DOHH2 (cell line): Measurements from ENCODE around the gene SLC16A12.

Source experiments
- H3F3A ChIP-seq: fragments of 200-600 bp; sonication (generic), shearing (Covaris generic); 2 replicates; pipeline ENCODE4 v1.6.0; 2016; ENCODE audit warnings: antibody characterized with exemption, mild to moderate bottlenecking; ENCODE audit not compliant: control insufficient read depth, insufficient read depth
- H3K27ac ChIP-seq: fragments of 200-600 bp; sonication (generic); 2 replicates; pipeline ENCODE4 v1.5.1; 2014; ENCODE audit warnings: low read depth, mild to moderate bottlenecking, low read length, moderate library complexity
- H3K27me3 ChIP-seq: fragments of 200-600 bp; sonication (generic); 2 replicates; pipeline ENCODE4 v1.6.1; 2014; ENCODE audit warnings: mild to moderate bottlenecking, low read length, mixed read lengths; ENCODE audit not compliant: control insufficient read depth
- H3K36me3 ChIP-seq: fragments of 200-600 bp; sonication (generic); 2 replicates; pipeline ENCODE4 v1.6.1; 2014; ENCODE audit warnings: mild to moderate bottlenecking, low read length, moderate library complexity, mixed read lengths; ENCODE audit not compliant: control insufficient read depth
- H3K4me1 ChIP-seq: fragments of 200-600 bp; sonication (generic); 2 replicates; pipeline ENCODE4 v1.6.1; 2014; ENCODE audit warnings: mild to moderate bottlenecking, low read length, mixed read lengths; ENCODE audit not compliant: control insufficient read depth
- H3K4me2 ChIP-seq: fragments of 200-600 bp; sonication (generic); 2 replicates; pipeline ENCODE4 v1.6.0; 2014; ENCODE audit warnings: mild to moderate bottlenecking, low read length, moderate library complexity
- H3K4me3 ChIP-seq: fragments of 200-600 bp; sonication (generic); 2 replicates; pipeline ENCODE4 v1.5.1; 2014; ENCODE audit warnings: mild to moderate bottlenecking, low read length, mixed read lengths
- H3K79me2 ChIP-seq: fragments of 200-600 bp; sonication (generic); 2 replicates; pipeline ENCODE4 v1.6.1; 2014; ENCODE audit warnings: mild to moderate bottlenecking, low read length, mixed read lengths; ENCODE audit not compliant: control insufficient read depth
- H3K9me2 ChIP-seq: fragments of 200-600 bp; sonication (generic); replicated peaks from 2 replicates; pipeline ENCODE4 v1.6.1; 2014; ENCODE audit warnings: mild to moderate bottlenecking, low read length, mixed read lengths; ENCODE audit not compliant: control insufficient read depth
- H3K9me3 ChIP-seq: fragments of 200-600 bp; sonication (generic); 2 replicates; pipeline ENCODE4 v1.6.1; 2014; ENCODE audit warnings: antibody characterized with exemption, low read length, mixed read lengths; ENCODE audit not compliant: control insufficient read depth, insufficient read depth
- H4K20me1 ChIP-seq: fragments of 200-600 bp; sonication (generic); 2 replicates; pipeline ENCODE4 v1.6.0; 2014; ENCODE audit warnings: low read depth, mild to moderate bottlenecking, antibody characterized with exemption, low read length, moderate library complexity; ENCODE audit not compliant: control insufficient read depth, insufficient read depth
- EZH2phosphoT487 ChIP-seq: fragments of 200-600 bp; sonication (generic); IDR thresholded peaks from 2 replicates; pipeline ENCODE4 v1.6.1; 2017; ENCODE audit warnings: borderline replicate concordance, mild to moderate bottlenecking, antibody characterized with exemption, low read length, moderate library complexity, mixed read lengths
- TF ChIP-seq, protein P1 (sequence below): fragments of 200-600 bp; sonication (generic); IDR thresholded peaks from one replicate; pipeline ENCODE4 v1.5.1; 2014; ENCODE audit warnings: antibody characterized with exemption, mild to moderate bottlenecking, low read depth, low read length; ENCODE audit not compliant: poor library complexity, severe bottlenecking

SLC16A12 gene

DNA sequence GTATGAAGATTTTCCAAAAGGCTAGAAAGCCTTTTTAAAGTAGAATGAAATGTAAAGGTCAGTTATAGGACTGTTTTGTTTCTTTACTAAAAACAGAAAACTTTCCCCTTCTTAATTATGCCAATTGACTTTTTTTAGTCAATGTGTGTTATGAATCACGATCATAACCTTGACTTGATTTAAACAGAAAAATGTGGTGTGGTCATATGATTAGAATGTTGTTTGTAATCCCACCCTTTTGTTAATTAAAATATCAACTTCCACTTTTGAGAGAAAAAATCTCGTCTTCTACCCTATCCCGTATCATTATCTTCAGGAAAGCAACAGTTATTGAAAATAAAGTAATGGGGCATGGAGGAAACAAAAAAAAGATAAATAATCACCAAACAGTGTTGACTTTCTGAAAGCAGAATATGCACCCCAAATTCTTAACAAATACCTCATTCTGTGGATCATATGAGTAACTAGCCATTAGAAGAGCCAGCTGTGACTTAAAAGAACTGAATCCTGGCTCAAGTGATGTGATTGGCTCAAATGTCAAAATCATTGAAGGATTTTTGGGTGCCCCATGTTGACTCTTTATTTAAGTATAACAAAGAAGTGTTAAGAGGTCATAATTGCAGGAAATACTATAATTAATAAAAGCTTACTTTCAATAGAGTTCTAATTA lies 32.3 kb upstream of the SLC16A12 start:
- H3K4me2 ChIP-seq: no peak overlapping the region

DNA sequence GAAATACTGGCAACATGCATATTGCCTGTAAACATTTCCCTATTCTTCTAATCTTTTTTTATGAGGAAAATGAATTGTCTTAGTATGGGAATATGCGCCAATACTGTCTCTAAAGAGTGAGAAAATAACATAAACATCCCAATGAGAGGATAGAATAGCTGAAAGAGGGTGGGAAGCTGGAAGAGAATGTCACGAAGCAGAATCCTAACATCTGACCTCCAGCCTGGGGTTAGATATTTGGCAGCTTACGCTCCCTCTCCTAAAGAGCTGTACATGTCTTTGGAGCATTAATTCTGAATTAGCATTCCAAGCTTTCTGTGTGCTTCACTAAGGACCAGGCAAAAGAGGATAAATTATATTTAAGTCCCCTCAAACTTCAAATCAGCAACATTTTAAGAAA lies 31.6 kb upstream of the SLC16A12 start:
- TF ChIP-seq EZH2phosphoT487: no peak
- TF ChIP-seq, protein P1, sequence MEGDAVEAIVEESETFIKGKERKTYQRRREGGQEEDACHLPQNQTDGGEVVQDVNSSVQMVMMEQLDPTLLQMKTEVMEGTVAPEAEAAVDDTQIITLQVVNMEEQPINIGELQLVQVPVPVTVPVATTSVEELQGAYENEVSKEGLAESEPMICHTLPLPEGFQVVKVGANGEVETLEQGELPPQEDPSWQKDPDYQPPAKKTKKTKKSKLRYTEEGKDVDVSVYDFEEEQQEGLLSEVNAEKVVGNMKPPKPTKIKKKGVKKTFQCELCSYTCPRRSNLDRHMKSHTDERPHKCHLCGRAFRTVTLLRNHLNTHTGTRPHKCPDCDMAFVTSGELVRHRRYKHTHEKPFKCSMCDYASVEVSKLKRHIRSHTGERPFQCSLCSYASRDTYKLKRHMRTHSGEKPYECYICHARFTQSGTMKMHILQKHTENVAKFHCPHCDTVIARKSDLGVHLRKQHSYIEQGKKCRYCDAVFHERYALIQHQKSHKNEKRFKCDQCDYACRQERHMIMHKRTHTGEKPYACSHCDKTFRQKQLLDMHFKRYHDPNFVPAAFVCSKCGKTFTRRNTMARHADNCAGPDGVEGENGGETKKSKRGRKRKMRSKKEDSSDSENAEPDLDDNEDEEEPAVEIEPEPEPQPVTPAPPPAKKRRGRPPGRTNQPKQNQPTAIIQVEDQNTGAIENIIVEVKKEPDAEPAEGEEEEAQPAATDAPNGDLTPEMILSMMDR: no peak
- no peaks in the 10 kb centered on the region for H4K20me1 ChIP-seq
- H3K9me2 ChIP-seq: no peaks in the 10 kb centered on the region
- H3K27me3 ChIP-seq: peaks cover 11% of the 10 kb centered on the region
- no peak overlapping the region for H3K27ac ChIP-seq
- no peaks in the 10 kb centered on the region for H3K79me2 ChIP-seq
- H3K4me3 ChIP-seq: no peak overlapping the region
- no peaks in the 10 kb centered on the region for H3K4me1 ChIP-seq
- H3K36me3 ChIP-seq: no peaks in the 10 kb centered on the region
- no peaks in the 10 kb centered on the region for H3F3A ChIP-seq
- no peaks in the 10 kb centered on the region for H3K9me3 ChIP-seq
- H3K4me2 ChIP-seq: no peak overlapping the region

More for the DNA sequence above, 32.3 kb upstream of the SLC16A12 start:
- H3K36me3 ChIP-seq: no peaks in the 10 kb centered on the region
- no peaks in the 10 kb centered on the region for H3K79me2 ChIP-seq
- no peaks in the 10 kb centered on the region for H3K9me2 ChIP-seq
- H3F3A ChIP-seq: no peaks in the 10 kb centered on the region
- H3K27me3 ChIP-seq: peaks cover 11% of the 10 kb centered on the region
- no peaks in the 10 kb centered on the region for H4K20me1 ChIP-seq
- no peak overlapping the region for H3K27ac ChIP-seq
- H3K4me1 ChIP-seq: no peaks in the 10 kb centered on the region
- H3K4me3 ChIP-seq: no peak overlapping the region
- H3K9me3 ChIP-seq: no peaks in the 10 kb centered on the region
- TF ChIP-seq EZH2phosphoT487: no peak
- TF ChIP-seq, protein P1: no peak

DNA sequence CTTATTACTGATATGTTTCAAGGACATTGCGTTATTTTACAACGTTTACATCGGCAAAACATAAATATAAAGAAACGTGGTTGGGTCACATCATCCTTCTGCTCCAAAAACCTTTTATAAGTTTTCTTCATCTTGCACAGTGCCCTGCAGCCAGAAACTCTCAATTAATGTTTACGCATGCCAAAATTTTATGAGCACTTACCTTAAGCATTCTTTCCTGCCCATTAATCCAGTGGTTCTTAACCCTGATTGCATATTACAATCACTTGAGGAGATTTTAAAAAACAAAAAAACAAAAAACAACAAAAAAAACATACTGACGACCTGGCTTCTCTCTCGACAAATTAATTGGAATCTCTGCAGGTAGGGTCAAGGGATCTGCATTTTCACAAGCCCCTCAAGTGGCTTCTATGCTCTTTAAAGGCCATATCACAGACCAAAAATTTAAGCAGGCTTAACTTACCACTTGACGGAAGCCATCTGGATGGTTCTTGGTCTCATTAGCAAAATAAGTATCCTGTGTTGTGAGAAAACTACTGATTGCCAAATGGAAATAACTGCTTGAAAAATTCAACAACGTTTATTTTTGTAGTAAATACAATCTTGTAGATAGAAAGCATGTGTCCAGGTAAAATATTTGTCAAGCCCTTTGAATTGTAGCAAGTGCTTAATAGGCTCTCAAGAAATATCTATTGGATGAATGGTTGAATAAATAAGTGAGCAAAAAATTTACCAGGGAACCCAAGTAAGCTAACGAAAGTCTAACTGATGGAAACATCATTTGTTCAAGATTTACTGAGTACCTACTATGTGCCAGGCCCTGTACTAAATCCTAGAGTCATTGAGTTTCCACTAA lies 30.9 kb upstream of the SLC16A12 start:
- TF ChIP-seq EZH2phosphoT487: no peak
- TF ChIP-seq, protein P1: no peak
- H3K9me3 ChIP-seq: no peaks in the 10 kb centered on the region
- H3K9me2 ChIP-seq: no peaks in the 10 kb centered on the region

More for the DNA sequence above, 30.9 kb upstream of the SLC16A12 start:
- H3K4me1 ChIP-seq: no peaks in the 10 kb centered on the region
- no peaks in the 10 kb centered on the region for H3F3A ChIP-seq
- H4K20me1 ChIP-seq: no peaks in the 10 kb centered on the region
- peaks cover 11% of the 10 kb centered on the region for H3K27me3 ChIP-seq
- no peak overlapping the region for H3K27ac ChIP-seq
- H3K79me2 ChIP-seq: no peaks in the 10 kb centered on the region
- no peak overlapping the region for H3K4me3 ChIP-seq
- no peak overlapping the region for H3K4me2 ChIP-seq
- no peaks in the 10 kb centered on the region for H3K36me3 ChIP-seq
